ENCODE results near the gene RIPK1. TPM values are rescaled to one million over a fixed set of nuclear protein-coding genes. Genes with fewer than 3 reads are reported as not detected.

The RIPK1 gene
- total and polyA plus RNA-seq, 9 of the 15 experiments (the other 6 are each of a cell fraction or from before 2014, with no cell fraction given): 3.8 to 24.9 (median 17.7) TPM

DNA sequence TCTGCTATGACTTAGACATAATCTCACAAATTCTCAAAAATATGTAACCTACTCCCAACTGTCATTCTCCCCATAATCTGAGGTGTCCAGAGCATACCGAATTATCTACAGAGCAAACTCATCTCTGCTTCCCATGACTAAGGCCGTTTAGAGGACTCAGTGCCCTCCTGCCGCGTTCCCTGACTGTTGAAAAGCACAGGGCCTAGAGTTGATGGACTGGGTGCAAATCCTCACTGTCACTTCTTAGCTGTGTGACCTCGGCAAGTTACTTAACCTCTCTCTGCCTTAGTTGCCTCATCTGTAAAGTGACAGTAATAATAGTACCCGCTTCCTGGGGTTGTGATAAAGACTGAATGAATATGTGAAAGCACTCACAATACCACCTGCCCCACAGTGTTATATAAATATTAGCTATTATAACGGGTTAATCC, 93.8 kb downstream of the RIPK1 start (continued):
- TF ChIP-seq RBM34 (IDR thresholded peaks at IDR 0.05; ENCODE audit: borderline replicate concordance, insufficient read depth, low read length): no peak
- no peak for TF ChIP-seq MYC (IDR thresholded peaks at IDR 0.05; ENCODE audit: low read depth, low read length)
- no peak for TF ChIP-seq MYC (CRISPR knock-in tag; IDR thresholded peaks at IDR 0.05; ENCODE audit: borderline replicate concordance, low read depth)
- TF ChIP-seq, protein P1, sequence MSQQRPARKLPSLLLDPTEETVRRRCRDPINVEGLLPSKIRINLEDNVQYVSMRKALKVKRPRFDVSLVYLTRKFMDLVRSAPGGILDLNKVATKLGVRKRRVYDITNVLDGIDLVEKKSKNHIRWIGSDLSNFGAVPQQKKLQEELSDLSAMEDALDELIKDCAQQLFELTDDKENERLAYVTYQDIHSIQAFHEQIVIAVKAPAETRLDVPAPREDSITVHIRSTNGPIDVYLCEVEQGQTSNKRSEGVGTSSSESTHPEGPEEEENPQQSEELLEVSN (IDR thresholded peaks at IDR 0.05; ENCODE audit: borderline replicate concordance in 1 of 2, extremely low read depth in 1 of 2, insufficient read depth in 1 of 2, insufficient read length in 1 of 2, low read depth in 1 of 2, low read length in 1 of 2, poor library complexity in 1 of 2, severe bottlenecking in 1 of 2): peak in 1 of 2 experiments; percentile 64
- TF ChIP-seq, protein P2, sequence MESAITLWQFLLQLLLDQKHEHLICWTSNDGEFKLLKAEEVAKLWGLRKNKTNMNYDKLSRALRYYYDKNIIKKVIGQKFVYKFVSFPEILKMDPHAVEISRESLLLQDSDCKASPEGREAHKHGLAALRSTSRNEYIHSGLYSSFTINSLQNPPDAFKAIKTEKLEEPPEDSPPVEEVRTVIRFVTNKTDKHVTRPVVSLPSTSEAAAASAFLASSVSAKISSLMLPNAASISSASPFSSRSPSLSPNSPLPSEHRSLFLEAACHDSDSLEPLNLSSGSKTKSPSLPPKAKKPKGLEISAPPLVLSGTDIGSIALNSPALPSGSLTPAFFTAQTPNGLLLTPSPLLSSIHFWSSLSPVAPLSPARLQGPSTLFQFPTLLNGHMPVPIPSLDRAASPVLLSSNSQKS (CRISPR knock-in tag; IDR thresholded peaks at IDR 0.05): no peak
- no peak for TF ChIP-seq SRSF7 (optimal IDR thresholded peaks at IDR 0.05; ENCODE audit: low read depth, low read length)
- no peak for TF ChIP-seq ZNF785 (CRISPR knock-in tag; IDR thresholded peaks at IDR 0.05)
- no peak for TF ChIP-seq HDAC6 (IDR thresholded peaks at IDR 0.05; ENCODE audit: low read depth, low read length)
- TF ChIP-seq, protein P3, sequence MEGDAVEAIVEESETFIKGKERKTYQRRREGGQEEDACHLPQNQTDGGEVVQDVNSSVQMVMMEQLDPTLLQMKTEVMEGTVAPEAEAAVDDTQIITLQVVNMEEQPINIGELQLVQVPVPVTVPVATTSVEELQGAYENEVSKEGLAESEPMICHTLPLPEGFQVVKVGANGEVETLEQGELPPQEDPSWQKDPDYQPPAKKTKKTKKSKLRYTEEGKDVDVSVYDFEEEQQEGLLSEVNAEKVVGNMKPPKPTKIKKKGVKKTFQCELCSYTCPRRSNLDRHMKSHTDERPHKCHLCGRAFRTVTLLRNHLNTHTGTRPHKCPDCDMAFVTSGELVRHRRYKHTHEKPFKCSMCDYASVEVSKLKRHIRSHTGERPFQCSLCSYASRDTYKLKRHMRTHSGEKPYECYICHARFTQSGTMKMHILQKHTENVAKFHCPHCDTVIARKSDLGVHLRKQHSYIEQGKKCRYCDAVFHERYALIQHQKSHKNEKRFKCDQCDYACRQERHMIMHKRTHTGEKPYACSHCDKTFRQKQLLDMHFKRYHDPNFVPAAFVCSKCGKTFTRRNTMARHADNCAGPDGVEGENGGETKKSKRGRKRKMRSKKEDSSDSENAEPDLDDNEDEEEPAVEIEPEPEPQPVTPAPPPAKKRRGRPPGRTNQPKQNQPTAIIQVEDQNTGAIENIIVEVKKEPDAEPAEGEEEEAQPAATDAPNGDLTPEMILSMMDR (IDR thresholded peaks at IDR 0.05 in 2 of 3, conservative IDR thresholded peaks at IDR 0.05 in 1 of 3; ENCODE audit: insufficient read depth in 2 of 3, low read depth in 1 of 3, low read length in 3 of 3): no peak
- no peak for TF ChIP-seq RBM22 (IDR thresholded peaks at IDR 0.05; ENCODE audit: low read depth, low read length, poor library complexity, severe bottlenecking)
- TF ChIP-seq NCOA2 (IDR thresholded peaks at IDR 0.05; ENCODE audit: partially characterized antibody in 2 of 2): no peak
- TF ChIP-seq RNF2 (IDR thresholded peaks at IDR 0.05): 0 out of 2 replicates have a peak, but pooled peaks have one; percentile 14
- no peak for TF ChIP-seq ATF7 (IDR thresholded peaks at IDR 0.05)
- no peak for TF ChIP-seq JUN (IDR thresholded peaks at IDR 0.05; ENCODE audit: borderline replicate concordance, low read depth, low read length)
- TF ChIP-seq JUN (CRISPR knock-in tag; IDR thresholded peaks at IDR 0.05; ENCODE audit: borderline replicate concordance): no peak
- no peak for TF ChIP-seq NFRKB (IDR thresholded peaks at IDR 0.05; ENCODE audit: low read depth)
- TF ChIP-seq, protein P4, sequence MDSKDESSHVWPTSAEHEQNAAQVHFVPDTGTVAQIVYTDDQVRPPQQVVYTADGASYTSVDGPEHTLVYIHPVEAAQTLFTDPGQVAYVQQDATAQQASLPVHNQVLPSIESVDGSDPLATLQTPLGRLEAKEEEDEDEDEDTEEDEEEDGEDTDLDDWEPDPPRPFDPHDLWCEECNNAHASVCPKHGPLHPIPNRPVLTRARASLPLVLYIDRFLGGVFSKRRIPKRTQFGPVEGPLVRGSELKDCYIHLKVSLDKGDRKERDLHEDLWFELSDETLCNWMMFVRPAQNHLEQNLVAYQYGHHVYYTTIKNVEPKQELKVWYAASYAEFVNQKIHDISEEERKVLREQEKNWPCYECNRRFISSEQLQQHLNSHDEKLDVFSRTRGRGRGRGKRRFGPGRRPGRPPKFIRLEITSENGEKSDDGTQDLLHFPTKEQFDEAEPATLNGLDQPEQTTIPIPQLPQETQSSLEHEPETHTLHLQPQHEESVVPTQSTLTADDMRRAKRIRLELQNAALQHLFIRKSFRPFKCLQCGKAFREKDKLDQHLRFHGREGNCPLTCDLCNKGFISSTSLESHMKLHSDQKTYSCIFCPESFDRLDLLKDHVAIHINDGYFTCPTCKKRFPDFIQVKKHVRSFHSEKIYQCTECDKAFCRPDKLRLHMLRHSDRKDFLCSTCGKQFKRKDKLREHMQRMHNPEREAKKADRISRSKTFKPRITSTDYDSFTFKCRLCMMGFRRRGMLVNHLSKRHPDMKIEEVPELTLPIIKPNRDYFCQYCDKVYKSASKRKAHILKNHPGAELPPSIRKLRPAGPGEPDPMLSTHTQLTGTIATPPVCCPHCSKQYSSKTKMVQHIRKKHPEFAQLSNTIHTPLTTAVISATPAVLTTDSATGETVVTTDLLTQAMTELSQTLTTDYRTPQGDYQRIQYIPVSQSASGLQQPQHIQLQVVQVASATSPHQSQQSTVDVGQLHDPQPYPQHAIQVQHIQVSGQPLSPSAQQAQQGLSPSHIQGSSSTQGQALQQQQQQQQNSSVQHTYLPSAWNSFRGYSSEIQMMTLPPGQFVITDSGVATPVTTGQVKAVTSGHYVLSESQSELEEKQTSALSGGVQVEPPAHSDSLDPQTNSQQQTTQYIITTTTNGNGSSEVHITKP (IDR thresholded peaks at IDR 0.05; ENCODE audit: partially characterized antibody): no peak
- no peak for TF ChIP-seq RUNX1 (IDR thresholded peaks at IDR 0.05; ENCODE audit: low read depth)
- TF ChIP-seq MAZ (CRISPR knock-in tag; conservative IDR thresholded peaks at IDR 0.05 in 1 of 2, IDR thresholded peaks at IDR 0.05 in 1 of 2): no peak
- TF ChIP-seq CEBPB (tag; IDR thresholded peaks at IDR 0.05): no peak
- no peak for TF ChIP-seq ZNF551 (CRISPR knock-in tag; IDR thresholded peaks at IDR 0.05)
- no peak for TF ChIP-seq FOS (IDR thresholded peaks at IDR 0.05; ENCODE audit: extremely low read depth, insufficient read length)
